Heart left ventricle (tissue), 16 donors: Measurements from ENCODE around the gene STARD13. TPM values are rescaled to one million over a fixed set of nuclear protein-coding genes. Genes with fewer than 3 reads are reported as not detected.

Source experiments
- ATAC-seq, 4 donors: fragments of 200-7000 bp; cut with Tn5 transposase; one replicate each; pipeline ENCODE4 v1.9.1; 2020 to 2022; ENCODE audit warnings: moderate library complexity in 4 of 4, mild to moderate bottlenecking in 3 of 4, moderate number of reproducible peaks in 1 of 4
- DNase-seq, 5 donors: peaks; one replicate each; pipeline ENCODE4 v3.0.0-alpha.2; 2020
- H3K27ac ChIP-seq, 12 donors: fragments of 200-600 bp; sonication (generic) in 4 of 12; one replicate each; pipeline versions ENCODE4 v1.5.0 to v1.8.0; 2016 to 2022; ENCODE audit warnings: mild to moderate bottlenecking in 2 of 12
- H3K27me3 ChIP-seq, 9 donors: fragments of 200-600 bp; sonication (generic) in 2 of 9; one replicate each; pipeline versions ENCODE4 v1.5.1 to v1.8.0; 2016 to 2022; ENCODE audit warnings: mild to moderate bottlenecking in 3 of 9
- H3K36me3 ChIP-seq, 9 donors: fragments of 200-600 bp; sonication (generic) in 2 of 9; one replicate each; pipeline versions ENCODE4 v1.5.0 to v1.8.0; 2018 to 2022; ENCODE audit warnings: mild to moderate bottlenecking in 2 of 9
- H3K4me1 ChIP-seq, 12 donors: fragments of 200-600 bp; sonication (generic) in 4 of 12; one replicate each; pipeline versions ENCODE4 v1.5.0 to v1.8.0; 2016 to 2022; ENCODE audit warnings: mild to moderate bottlenecking in 3 of 12
- H3K4me3 ChIP-seq, 12 donors: fragments of 200-600 bp; sonication (generic) in 4 of 12; one replicate each; pipeline versions ENCODE4 v1.5.0 to v1.8.0; 2017 to 2022; ENCODE audit warnings: mild to moderate bottlenecking in 9 of 12, moderate library complexity in 4 of 12
- H3K9me3 ChIP-seq, 12 donors: fragments of 200-600 bp; sonication (generic) in 4 of 12; one replicate each; pipeline versions ENCODE4 v1.5.0 to v1.8.0; 2016 to 2022; ENCODE audit warnings: mild to moderate bottlenecking in 1 of 12
- CTCF ChIP-seq, 12 donors: fragments of 200-600 bp; sonication (generic) in 4 of 12; IDR thresholded peaks; one replicate each; pipeline versions ENCODE4 v1.5.0 to v1.8.0; 2018 to 2022; ENCODE audit warnings: antibody characterized with exemption in 12 of 12, mild to moderate bottlenecking in 5 of 12
- POLR2A ChIP-seq, 2 donors: fragments of 450-650 bp; IDR thresholded peaks; one replicate each; pipeline ENCODE4 v1.6.1; 2017; ENCODE audit warnings: antibody characterized with exemption in 2 of 2, mild to moderate bottlenecking in 2 of 2, moderate library complexity in 2 of 2
- WGBS, 4 donors: extraction: QIAGEN DNeasy Blood & Tissue Kit in 2 of 4; methylation state at CpG; one replicate each; pipeline versions ENCODE4 v1.1.5 to v1.1.7; 2013 to 2018; 5-methylcytosine and 5-hydroxymethylcytosine counted together
- intact Hi-C, 10 donors: fragments of 100-400 bp; cut with DNase I; formaldehyde crosslinking; loops; one replicate each; pipeline versions ENCODE4 v1.11.1 to v1.14.2; 2022
- polyA plus RNA-seq, 2 donors: library from polyadenylated mRNA; stranded (reverse); fragments of 200-250 nt; gene quantifications; one replicate each; pipeline ENCODE4 v1.2.3, GENCODE V29; 2013
- total RNA-seq, 9 donors: library from RNA; depleted of rRNA in 2 of 9; stranded (reverse); fragments of >200 nt in 2 of 9; fragmentation: NEBNext Ultra II Directional in 3 of 9; extraction: Animal tissue kit (Norgen Biotek cat#: 25700) in 3 of 9; gene quantifications; one replicate each; pipeline versions ENCODE4 v1.1.0 to v1.2.4, GENCODE V29; 2016 to 2023
- donor health status: ischemic (EF 13 %, LVEDD 7.1; RV severe dilation, severe dysfunction).
- donor health status: healthy with polysubstance abuse.
- donor health status: DM: no; HTN: yes; CAD: no.
- donor health status: DM: no; HTN: no; CAD: no.
- donor health status: ischemic (EF 25% LVEDD 6.9; RV normal size, moderate dysfunction).
- donor health status: ischemic (EF 25% LVEDD 5.7; RV mildly dilated, moderate dysfunction).
- donor health status: healthy.
- donor health status: DM: yes; HTN: yes; CAD: no.
- donor health status: ischemic (EF 35%, LVEDD 5.7; RV mildly dilated, moderate dysfunction).
- donor health status: nonischemic (EF 11% LVEDD 7.7; RV severe dilation, severe dysfunction).
- donor health status: DM: yes; HTN: yes; CAD: no.
- donor health status: PGD.
- donor health status: ischemic (EF 29% LVEDD 5.4; RV normal size, mild dysfunction).
- donor health status: nonischemic (EF 23%, LVEDD 6.1; RV moderate dilation, normal function).

Gene STARD13
- total and polyA plus RNA-seq, 11 donors: 9.3 to 39.2 (median 28.3) TPM

GRCh38 chr13:33229446-33230177 lies 55.9 kb downstream of the STARD13 start:
- ATAC-seq: peak; percentile 32 to 60 (median 52)
- no peaks in the 10 kb centered on the region for H3K27me3 ChIP-seq
- H3K36me3 ChIP-seq: peaks cover 0 to 11% (median 0%) of the 10 kb centered on the region in 9 donors
- 72 to 82% (median 78%) methylated on average over 10 of the region's 10 CpGs for WGBS, 4 donors
- peak in 3 of 5 donors; percentile 36 to 60 (median 54) for DNase-seq
- TF ChIP-seq CTCF (IDR thresholded peaks at IDR 0.05): no peak
- no peak for TF ChIP-seq POLR2A (IDR thresholded peaks at IDR 0.05)
- H3K4me1 ChIP-seq: peaks cover 7 to 80% (median 53%) of the 10 kb centered on the region in 12 donors
- H3K27ac ChIP-seq: peak overlapping the region; percentile 24 to 75 (median 64)
- peaks cover 0 to 14% (median 0%) of the 10 kb centered on the region in 12 donors for H3K9me3 ChIP-seq
- no peak overlapping the region for H3K4me3 ChIP-seq
- intact Hi-C loops: loop anchor here (1.0 to 10.0 kb wide), 15 partner anchors 38 to 645 kb away; partner anchors contain the start of genes STARD13 (in 6 of the 10) and PDS5B (in 1 of the 10)

DNA sequence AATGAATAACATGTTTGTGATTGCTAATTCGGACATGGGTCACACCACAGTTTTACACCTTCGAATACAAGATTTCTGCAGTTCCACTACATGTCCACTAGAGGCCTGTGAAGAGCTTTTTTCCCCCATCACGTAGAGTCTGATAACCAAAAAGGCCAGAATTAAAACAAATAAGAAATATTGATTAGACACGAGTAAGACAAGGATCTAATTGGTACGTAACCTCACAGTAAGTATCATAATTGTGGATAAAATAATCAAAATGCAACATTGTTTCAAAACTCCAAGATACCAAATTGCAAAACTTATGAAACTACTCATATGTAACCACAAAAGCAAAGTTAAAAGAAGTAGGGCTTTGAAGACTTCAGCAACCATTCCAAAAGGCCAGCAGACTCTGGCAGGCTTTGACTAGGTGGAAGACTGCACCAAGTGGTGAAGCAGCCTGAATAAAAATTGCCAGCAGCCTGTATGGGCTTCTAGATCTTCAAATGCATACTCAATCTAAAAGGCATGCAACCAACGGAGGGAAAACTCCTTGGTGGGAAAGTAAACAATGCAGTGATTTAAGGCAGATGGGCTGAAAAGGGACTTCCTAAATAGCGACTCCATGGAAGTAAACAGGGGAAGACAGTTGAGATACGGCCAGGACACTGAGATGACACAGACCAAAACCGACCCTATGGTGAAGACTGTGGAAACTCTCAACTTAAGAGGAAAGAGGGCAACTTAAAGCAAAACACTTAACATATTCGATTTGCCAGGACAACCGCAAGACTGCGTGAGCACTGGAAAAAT lies 56.7 kb downstream of the STARD13 start:
- Histone ChIP-seq H3K4me3 (no peak overlapping the region), H3K36me3 (peaks cover 0 to 9% (median 0%) of the 10 kb centered on the region in 9 donors), H3K27ac (peak overlapping the region; percentile 14 to 75 (median 63)), H3K9me3 (peaks cover 0 to 22% (median 0%) of the 10 kb centered on the region in 12 donors), H3K4me1 (peaks cover 7 to 74% (median 47%) of the 10 kb centered on the region in 12 donors), H3K27me3 (no peaks in the 10 kb centered on the region)
- ATAC-seq (peak in 2 of 4 donors; percentile 42 to 43), DNase-seq (no peak)
- WGBS, 4 donors: 41 to 48% (median 41%) methylated on average over 12 of the region's 12 CpGs
- intact Hi-C loops: loop anchor here in 9 of 10 donors (1.0 to 10.0 kb wide), 11 partner anchors 56 to 644 kb away; partner anchors contain the start of genes STARD13 (in 3 of the 9) and PDS5B (in 1 of the 9)
- TF ChIP-seq CTCF (IDR thresholded peaks at IDR 0.05): peak; percentile 83 to 98 (median 93)
- TF ChIP-seq POLR2A (IDR thresholded peaks at IDR 0.05): no peak

DNA sequence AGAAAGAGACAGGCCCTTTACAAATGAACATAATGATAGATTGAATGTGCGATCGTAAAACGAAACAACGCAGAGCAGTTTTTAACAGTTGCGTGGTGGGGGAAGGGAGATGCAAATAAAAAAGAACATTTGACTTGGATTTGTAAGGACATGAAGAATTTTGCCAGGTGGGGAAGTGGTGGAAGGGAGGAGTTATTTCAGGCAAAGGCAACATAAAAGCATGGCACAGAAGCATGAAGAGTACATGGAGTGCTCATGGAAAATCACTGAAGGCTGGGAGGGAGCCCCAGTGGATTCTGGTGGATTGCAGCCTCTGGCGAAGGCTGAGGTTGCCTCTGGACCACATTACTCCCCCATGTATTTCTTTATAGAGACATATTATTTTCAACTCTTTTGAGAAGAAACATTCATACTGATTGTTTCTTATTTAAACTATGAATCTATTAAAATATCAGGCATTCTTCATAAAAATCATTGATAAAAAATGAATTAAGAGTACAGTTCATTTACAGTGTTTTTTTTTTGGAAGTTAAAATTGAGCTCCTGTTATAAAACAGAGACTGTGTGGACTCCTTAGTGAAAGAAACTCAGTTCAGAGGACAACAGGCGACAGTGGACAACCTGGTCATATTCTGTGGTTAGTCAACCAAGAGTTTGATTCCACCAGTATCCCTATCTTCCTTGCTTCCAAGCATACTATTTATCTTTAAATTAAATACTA lies 57.5 kb downstream of the STARD13 start:
- ATAC-seq (peak in 1 of 4 donors; percentile 40), DNase-seq (no peak)
- WGBS, 4 donors: 90 to 97% (median 93%) methylated on average over 7 of the region's 7 CpGs
- H3K4me1 ChIP-seq: peaks cover 7 to 71% (median 47%) of the 10 kb centered on the region in 12 donors
- peaks cover 0 to 17% (median 0%) of the 10 kb centered on the region in 12 donors for H3K9me3 ChIP-seq
- TF ChIP-seq CTCF (IDR thresholded peaks at IDR 0.05) (no peak), POLR2A (IDR thresholded peaks at IDR 0.05) (no peak)
- intact Hi-C loops: loop anchor here in 9 of 10 donors (1.0 to 10.0 kb wide), 10 partner anchors 57 to 643 kb away; partner anchors contain the start of genes STARD13 (in 2 of the 9) and PDS5B (in 1 of the 9)
- peaks cover 0 to 1% (median 0%) of the 10 kb centered on the region in 9 donors for H3K36me3 ChIP-seq
- no peaks in the 10 kb centered on the region for H3K27me3 ChIP-seq
- H3K4me3 ChIP-seq: no peak overlapping the region
- peak overlapping the region in 9 of 12 donors; percentile 60 to 75 (median 66) for H3K27ac ChIP-seq
